ENCODE results near the gene DCTN3.

The DCTN3 gene

GRCh38 chr9:34573599-34574325, 46.5 kb downstream of the DCTN3 start:
- DNase-seq (ENCODE audit: low spot score): no peak

GRCh38 chr9:34572628-34573027, 47.7 kb downstream of the DCTN3 start:
- DNase-seq (ENCODE audit: low spot score): no peak

DNA sequence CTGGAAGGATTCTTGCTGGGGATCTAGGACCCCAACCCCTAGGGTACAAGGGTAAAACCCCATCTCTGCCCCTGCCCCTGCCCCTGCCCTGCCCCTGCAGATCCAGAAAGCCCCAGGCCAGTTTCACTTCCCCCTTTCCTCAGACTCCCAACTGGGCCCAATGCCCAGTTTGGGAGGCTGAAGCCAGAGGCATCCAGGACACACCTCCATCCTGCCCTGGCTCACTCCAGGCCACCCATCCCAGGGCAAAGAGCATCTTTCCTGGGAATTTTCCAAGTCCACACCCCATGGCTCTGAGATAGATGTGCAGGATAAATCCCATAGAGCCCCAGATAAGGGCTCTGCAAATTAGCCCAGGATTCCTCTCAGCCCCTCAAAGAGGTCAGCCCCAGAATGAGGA, 48.2 kb downstream of the DCTN3 start:
- DNase-seq (ENCODE audit: low spot score): no peak

- no peak for DNase-seq (ENCODE audit: low spot score)
Observed at GRCh38 chr9:34571481-34571810, 48.8 kb downstream of the DCTN3 start.

- DNase-seq (ENCODE audit: low spot score): no peak
Observed at GRCh38 chr9:34570809-34571480, 49.4 kb downstream of the DCTN3 start.

GRCh38 chr9:34570376-34570775, 49.9 kb downstream of the DCTN3 start:
- DNase-seq (ENCODE audit: low spot score): no peak

DNA sequence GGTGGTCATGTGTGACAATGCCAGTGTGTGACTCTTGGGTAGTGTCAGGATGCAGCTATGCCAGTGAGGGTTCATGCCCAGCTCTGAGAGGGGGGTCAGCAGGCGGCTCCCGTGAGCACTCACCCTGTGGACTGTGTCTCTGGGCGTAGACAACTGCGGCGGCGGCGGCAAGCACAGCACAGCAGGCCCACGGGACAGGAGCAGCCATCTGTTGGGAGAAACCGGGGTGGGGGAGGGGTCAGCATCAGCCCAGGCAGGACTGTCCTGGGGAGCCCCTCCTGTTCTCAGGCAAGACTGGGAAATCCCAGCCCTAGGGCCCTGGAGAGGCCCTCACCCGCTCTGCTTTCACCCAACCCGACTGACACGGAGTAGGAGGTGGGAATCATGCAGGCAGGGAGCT, 51.5 kb downstream of the DCTN3 start:
- DNase-seq (ENCODE audit: low spot score): no peak

- no peak for DNase-seq (ENCODE audit: low spot score)
Observed at GRCh38 chr9:34568133-34568532, 52.2 kb downstream of the DCTN3 start.

- no peak for DNase-seq (ENCODE audit: low spot score)
Observed at GRCh38 chr9:34566972-34567371, 53.3 kb downstream of the DCTN3 start.

- DNase-seq (ENCODE audit: low spot score): no peak
Observed at GRCh38 chr9:34566322-34566721, 54.0 kb downstream of the DCTN3 start.

DNA sequence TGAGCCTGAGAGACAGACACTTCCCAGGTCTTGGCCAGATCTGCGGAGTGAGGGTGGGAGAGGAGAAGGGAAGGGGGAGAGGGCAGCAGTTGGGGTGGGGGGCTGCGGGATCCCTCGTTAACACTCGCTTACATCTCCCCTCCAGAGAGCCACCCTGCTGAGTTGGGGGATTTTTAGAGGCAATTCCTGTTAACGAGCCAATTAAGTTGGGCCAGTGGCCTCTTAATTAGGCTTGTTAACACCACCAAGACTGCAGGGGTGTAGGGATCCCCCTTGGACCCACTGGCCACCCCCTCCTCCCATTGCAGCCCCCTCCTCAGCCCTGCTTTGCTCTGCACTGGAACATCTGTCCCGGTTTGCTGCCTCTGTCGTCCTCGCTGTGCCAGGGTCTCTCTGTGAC, 54.4 kb downstream of the DCTN3 start:
- no peak for DNase-seq (ENCODE audit: low spot score)

DNA sequence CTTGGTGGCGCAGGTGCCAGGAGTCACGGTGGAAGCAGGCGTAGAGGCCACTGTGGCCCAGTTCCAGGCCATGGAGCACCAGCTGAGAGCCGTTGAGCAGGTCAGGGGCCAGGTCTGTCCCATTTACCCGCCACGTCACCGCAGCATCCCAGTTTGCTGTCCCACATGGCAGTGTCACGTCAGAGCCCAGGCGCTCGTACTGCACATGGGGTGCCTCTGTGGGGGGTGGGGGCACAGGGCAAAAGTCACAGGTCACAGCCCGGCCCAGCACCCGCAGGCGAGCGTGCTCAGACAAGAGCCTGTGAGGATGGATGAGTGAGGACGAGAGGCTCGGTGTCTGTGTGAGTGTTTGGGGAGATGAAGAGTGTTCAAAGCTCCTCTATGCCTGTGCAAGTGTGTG, 55.7 kb downstream of the DCTN3 start:
- DNase-seq (ENCODE audit: low spot score): no peak

Data from RKO (cell line).